GM23338 (cell line): Measurements from ENCODE around the gene ECE1. TPM values are rescaled to one million over a fixed set of nuclear protein-coding genes. Genes with fewer than 3 reads are reported as not detected.

Experiments used
- ATAC-seq: fragments of 200-7000 bp; cut with Tn5 transposase; 3 replicates; pipeline ENCODE4 v1.9.1; 2020
- DNase-seq: peaks from one replicate; pipeline ENCODE4 v3.0.0-alpha.2; 2015; ENCODE audit warnings: low spot score
- H2AFZ ChIP-seq: fragments of 200-600 bp; sonication (generic); 2 replicates; pipeline ENCODE4 v1.8.0; 2016; ENCODE audit warnings: antibody characterized with exemption, mild to moderate bottlenecking, moderate library complexity
- H3F3A ChIP-seq: fragments of 200-600 bp; sonication (generic); replicated peaks from 2 replicates; pipeline ENCODE4 v1.8.0; 2017; ENCODE audit warnings: antibody characterized with exemption, mixed run types, low read depth
- H3K27ac ChIP-seq: fragments of 200-600 bp; sonication (generic); 2 replicates; pipeline ENCODE4 v1.6.1; 2016; ENCODE audit warnings: low read depth
- H3K27me3 ChIP-seq: fragments of 200-600 bp; sonication (generic); 2 replicates; pipeline ENCODE4 v1.8.0; 2016; ENCODE audit warnings: mild to moderate bottlenecking, mixed run types, moderate library complexity; ENCODE audit not compliant: insufficient read depth
- H3K36me3 ChIP-seq: fragments of 200-600 bp; sonication (generic); 2 replicates; pipeline ENCODE4 v1.8.0; 2016; ENCODE audit warnings: mild to moderate bottlenecking; ENCODE audit not compliant: insufficient read depth
- H3K4me1 ChIP-seq: fragments of 200-600 bp; sonication (generic); 2 replicates; pipeline ENCODE4 v1.8.0; 2016; ENCODE audit warnings: mild to moderate bottlenecking, moderate library complexity; ENCODE audit not compliant: insufficient read depth
- H3K4me2 ChIP-seq: fragments of 200-600 bp; sonication (generic); 2 replicates; pipeline ENCODE4 v1.7.1; 2017; ENCODE audit warnings: mixed run types
- H3K4me3 ChIP-seq: fragments of 200-600 bp; sonication (generic); 2 replicates; pipeline ENCODE4 v1.6.1; 2016; ENCODE audit warnings: mixed run types
- H3K79me2 ChIP-seq: fragments of 200-600 bp; sonication (generic); replicated peaks from 2 replicates; pipeline ENCODE4 v1.8.0; 2017; ENCODE audit warnings: mild to moderate bottlenecking; ENCODE audit not compliant: insufficient read depth
- H3K9me2 ChIP-seq: fragments of 200-600 bp; sonication (generic); 2 replicates; pipeline ENCODE4 v1.8.0; 2017; ENCODE audit not compliant: insufficient read depth
- H4K20me1 ChIP-seq: fragments of 200-600 bp; sonication (generic); replicated peaks from 2 replicates; pipeline ENCODE4 v1.8.0; 2017; ENCODE audit warnings: mild to moderate bottlenecking; ENCODE audit not compliant: insufficient read depth
- H3K27ac Mint-ChIP-seq: 2 replicates; pipeline ENCODE4 v1.8.0; 2020; ENCODE audit warnings: inconsistent platforms, mild to moderate bottlenecking, moderate library complexity, mixed read lengths
- H3K27me3 Mint-ChIP-seq: 3 replicates; pipeline ENCODE4 v1.8.0; 2022; ENCODE audit warnings: low read depth, mild to moderate bottlenecking, moderate library complexity, mixed read lengths, inconsistent platforms; ENCODE audit not compliant: insufficient read depth, poor library complexity
- H3K36me3 Mint-ChIP-seq: 3 replicates; pipeline ENCODE4 v1.8.0; 2021; ENCODE audit warnings: low read depth, mild to moderate bottlenecking, inconsistent platforms, moderate library complexity, mixed read lengths
- H3K4me1 Mint-ChIP-seq: 3 replicates; pipeline ENCODE4 v1.8.0; 2020; ENCODE audit warnings: mild to moderate bottlenecking, inconsistent platforms, mixed read lengths
- H3K4me3 Mint-ChIP-seq: 3 replicates; pipeline ENCODE4 v1.8.0; 2021; ENCODE audit warnings: moderate library complexity, mild to moderate bottlenecking, inconsistent platforms, mixed read lengths
- H3K9me3 Mint-ChIP-seq: 3 replicates; pipeline ENCODE4 v1.8.0; 2020; ENCODE audit warnings: moderate library complexity, mild to moderate bottlenecking, inconsistent platforms, mixed read lengths
- CREB1 ChIP-seq: fragments of 250-450 bp; sonication (Bioruptor Pico); IDR thresholded peaks from 2 replicates; pipeline ENCODE4 v1.5.0; 2020; ENCODE audit warnings: low read depth, mild to moderate bottlenecking, moderate library complexity
- CTCF ChIP-seq, 2 experiments: fragments of 200-600 bp in 1 of 2; sonication (generic) in 1 of 2; conservative IDR thresholded peaks; 2 replicates each; pipeline versions ENCODE4 v1.5.1 to v1.6.1; 2016 to 2017; ENCODE audit warnings: antibody characterized with exemption in 2 of 2, low read depth in 2 of 2, mild to moderate bottlenecking in 2 of 2, moderate library complexity in 1 of 2
- EZH2 ChIP-seq: fragments of 200-600 bp; sonication (generic); IDR thresholded peaks from one replicate; pipeline ENCODE4 v1.8.0; 2017; ENCODE audit warnings: antibody characterized with exemption, mild to moderate bottlenecking, low read depth; ENCODE audit not compliant: unreplicated experiment
- NANOG ChIP-seq: IDR thresholded peaks from 2 replicates; pipeline ENCODE4 v1.6.1; 2016; ENCODE audit warnings: antibody characterized with exemption, borderline replicate concordance
- ZNF114 ChIP-seq: fragments of 250-450 bp; sonication (Bioruptor Pico); IDR thresholded peaks from 2 replicates; pipeline ENCODE4 v1.5.0; 2020; ENCODE audit warnings: mild to moderate bottlenecking, moderate library complexity
- polyA plus RNA-seq: library from polyadenylated mRNA; unstranded; fragments of >200 nt; fragmentation: Nextera tagmentation; extraction: Ambion mirVana; gene quantifications from 2 replicates; pipeline ENCODE4 v1.2.1, GENCODE V29; 2016
- total RNA-seq: library from RNA; depleted of rRNA; stranded (reverse); fragments of >200 nt; shearing (Covaris generic); gene quantifications from 2 replicates; pipeline ENCODE4 v1.2.3, GENCODE V29; 2014
- TF ChIP-seq, protein P1 (sequence below): IDR thresholded peaks from one replicate; pipeline ENCODE4 v1.6.1; 2018; ENCODE audit warnings: antibody characterized with exemption; ENCODE audit not compliant: unreplicated experiment
- TF ChIP-seq, protein P2 (sequence below): IDR thresholded peaks from 2 replicates; pipeline ENCODE4 v1.6.1; 2016; ENCODE audit warnings: antibody characterized with exemption

The ECE1 gene
- total and polyA plus RNA-seq, 2 experiments from 2014 or later, result 11.0 to 45.0 TPM

GRCh38 chr1:21301794-21302440 is 11.7 kb upstream of the ECE1 start:
- H3K4me1 ChIP-seq, result peaks cover 9% of the 10 kb centered on the region; the same call in 1 of the 2 replicates
- no peak overlapping the region for H3K4me2 ChIP-seq
- no peaks in the 10 kb centered on the region for H3K9me2 ChIP-seq
- H4K20me1 ChIP-seq, result peaks cover 4% of the 10 kb centered on the region; the same call in 1 of the 2 replicates
- H3K4me3 Mint-ChIP-seq, result no peak overlapping the region
- DNase-seq (no peak), ATAC-seq (no peak; the same call in 2 of the 3 replicates)
- H3K27ac ChIP-seq, result no peak overlapping the region
- H3K27ac Mint-ChIP-seq, result peak overlapping the region; percentile 39; the same call in 1 of the 2 replicates
- H3K79me2 ChIP-seq, result peaks cover 4% of the 10 kb centered on the region; the same call in 1 of the 2 replicates
- no peaks in the 10 kb centered on the region for H3K9me3 Mint-ChIP-seq
- H3K4me1 Mint-ChIP-seq, result peaks cover 31% of the 10 kb centered on the region
- H3K4me3 ChIP-seq, result no peak overlapping the region
- H3K27me3 Mint-ChIP-seq, result peaks cover 14% of the 10 kb centered on the region
- no peak overlapping the region for H2AFZ ChIP-seq
- no peaks in the 10 kb centered on the region for H3K27me3 ChIP-seq
- no peaks in the 10 kb centered on the region for H3K36me3 ChIP-seq
- no peaks in the 10 kb centered on the region; the same call in 1 of the 2 replicates for H3F3A ChIP-seq
- TF ChIP-seq CREB1 (CRISPR knock-in tag), result no peak
- TF ChIP-seq, protein P1, sequence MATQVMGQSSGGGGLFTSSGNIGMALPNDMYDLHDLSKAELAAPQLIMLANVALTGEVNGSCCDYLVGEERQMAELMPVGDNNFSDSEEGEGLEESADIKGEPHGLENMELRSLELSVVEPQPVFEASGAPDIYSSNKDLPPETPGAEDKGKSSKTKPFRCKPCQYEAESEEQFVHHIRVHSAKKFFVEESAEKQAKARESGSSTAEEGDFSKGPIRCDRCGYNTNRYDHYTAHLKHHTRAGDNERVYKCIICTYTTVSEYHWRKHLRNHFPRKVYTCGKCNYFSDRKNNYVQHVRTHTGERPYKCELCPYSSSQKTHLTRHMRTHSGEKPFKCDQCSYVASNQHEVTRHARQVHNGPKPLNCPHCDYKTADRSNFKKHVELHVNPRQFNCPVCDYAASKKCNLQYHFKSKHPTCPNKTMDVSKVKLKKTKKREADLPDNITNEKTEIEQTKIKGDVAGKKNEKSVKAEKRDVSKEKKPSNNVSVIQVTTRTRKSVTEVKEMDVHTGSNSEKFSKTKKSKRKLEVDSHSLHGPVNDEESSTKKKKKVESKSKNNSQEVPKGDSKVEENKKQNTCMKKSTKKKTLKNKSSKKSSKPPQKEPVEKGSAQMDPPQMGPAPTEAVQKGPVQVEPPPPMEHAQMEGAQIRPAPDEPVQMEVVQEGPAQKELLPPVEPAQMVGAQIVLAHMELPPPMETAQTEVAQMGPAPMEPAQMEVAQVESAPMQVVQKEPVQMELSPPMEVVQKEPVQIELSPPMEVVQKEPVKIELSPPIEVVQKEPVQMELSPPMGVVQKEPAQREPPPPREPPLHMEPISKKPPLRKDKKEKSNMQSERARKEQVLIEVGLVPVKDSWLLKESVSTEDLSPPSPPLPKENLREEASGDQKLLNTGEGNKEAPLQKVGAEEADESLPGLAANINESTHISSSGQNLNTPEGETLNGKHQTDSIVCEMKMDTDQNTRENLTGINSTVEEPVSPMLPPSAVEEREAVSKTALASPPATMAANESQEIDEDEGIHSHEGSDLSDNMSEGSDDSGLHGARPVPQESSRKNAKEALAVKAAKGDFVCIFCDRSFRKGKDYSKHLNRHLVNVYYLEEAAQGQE, result no peak
- TF ChIP-seq NANOG, result no peak
- no peaks in the 10 kb centered on the region; the same call in 2 of the 3 replicates for H3K36me3 Mint-ChIP-seq

- H3K4me2 ChIP-seq, result no peak overlapping the region
- no peaks in the 10 kb centered on the region; the same call in 2 of the 3 replicates for H3K36me3 Mint-ChIP-seq
- H3K4me3 ChIP-seq, result no peak overlapping the region
- H4K20me1 ChIP-seq, result peaks cover 4% of the 10 kb centered on the region; the same call in 1 of the 2 replicates
- H3K9me3 Mint-ChIP-seq, result no peaks in the 10 kb centered on the region
- no peaks in the 10 kb centered on the region; the same call in 1 of the 2 replicates for H3F3A ChIP-seq
- H3K27me3 ChIP-seq, result no peaks in the 10 kb centered on the region
- TF ChIP-seq CREB1 (CRISPR knock-in tag) (no peak), CTCF (conservative IDR thresholded peaks at IDR 0.05; ENCODE audit: low read depth in 2 of 2) (no peak), EZH2 (no peak), ZNF114 (CRISPR knock-in tag) (no peak), NANOG (no peak)
- TF ChIP-seq, protein P2, sequence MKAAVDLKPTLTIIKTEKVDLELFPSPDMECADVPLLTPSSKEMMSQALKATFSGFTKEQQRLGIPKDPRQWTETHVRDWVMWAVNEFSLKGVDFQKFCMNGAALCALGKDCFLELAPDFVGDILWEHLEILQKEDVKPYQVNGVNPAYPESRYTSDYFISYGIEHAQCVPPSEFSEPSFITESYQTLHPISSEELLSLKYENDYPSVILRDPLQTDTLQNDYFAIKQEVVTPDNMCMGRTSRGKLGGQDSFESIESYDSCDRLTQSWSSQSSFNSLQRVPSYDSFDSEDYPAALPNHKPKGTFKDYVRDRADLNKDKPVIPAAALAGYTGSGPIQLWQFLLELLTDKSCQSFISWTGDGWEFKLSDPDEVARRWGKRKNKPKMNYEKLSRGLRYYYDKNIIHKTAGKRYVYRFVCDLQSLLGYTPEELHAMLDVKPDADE, result no peak
- TF ChIP-seq, protein P1, result no peak
- no peak overlapping the region for H2AFZ ChIP-seq
- peaks cover 14% of the 10 kb centered on the region for H3K27me3 Mint-ChIP-seq
- DNase-seq (no peak), ATAC-seq (no peak)
- no peak overlapping the region for H3K4me3 Mint-ChIP-seq
- H3K4me1 ChIP-seq, result peaks cover 9% of the 10 kb centered on the region; the same call in 1 of the 2 replicates
- no peak overlapping the region for H3K27ac ChIP-seq
- H3K9me2 ChIP-seq, result no peaks in the 10 kb centered on the region
- peaks cover 28% of the 10 kb centered on the region for H3K4me1 Mint-ChIP-seq
- H3K79me2 ChIP-seq, result peaks cover 4% of the 10 kb centered on the region; the same call in 1 of the 2 replicates
- no peaks in the 10 kb centered on the region for H3K36me3 ChIP-seq
- no peak overlapping the region for H3K27ac Mint-ChIP-seq
These were observed 10.5 kb upstream of the ECE1 start for GRCh38 chr1:21300774-21301173.
